Measurements from ENCODE around the gene TTLL11. TPM values are rescaled to one million over a fixed set of nuclear protein-coding genes. Genes with fewer than 3 reads are reported as not detected.
A peak's percentile ranks its signal among the peaks of the same experiment; 100 is the strongest.
"Not testable (repeated sequence)": the region's sequence is repeated elsewhere in the genome, so short reads cannot be mapped to it uniquely, and the experiment has no call there.

TTLL11 gene
- total RNA-seq, 2 experiments from 2014 or later = 2.6 to 3.3 TPM

DNA sequence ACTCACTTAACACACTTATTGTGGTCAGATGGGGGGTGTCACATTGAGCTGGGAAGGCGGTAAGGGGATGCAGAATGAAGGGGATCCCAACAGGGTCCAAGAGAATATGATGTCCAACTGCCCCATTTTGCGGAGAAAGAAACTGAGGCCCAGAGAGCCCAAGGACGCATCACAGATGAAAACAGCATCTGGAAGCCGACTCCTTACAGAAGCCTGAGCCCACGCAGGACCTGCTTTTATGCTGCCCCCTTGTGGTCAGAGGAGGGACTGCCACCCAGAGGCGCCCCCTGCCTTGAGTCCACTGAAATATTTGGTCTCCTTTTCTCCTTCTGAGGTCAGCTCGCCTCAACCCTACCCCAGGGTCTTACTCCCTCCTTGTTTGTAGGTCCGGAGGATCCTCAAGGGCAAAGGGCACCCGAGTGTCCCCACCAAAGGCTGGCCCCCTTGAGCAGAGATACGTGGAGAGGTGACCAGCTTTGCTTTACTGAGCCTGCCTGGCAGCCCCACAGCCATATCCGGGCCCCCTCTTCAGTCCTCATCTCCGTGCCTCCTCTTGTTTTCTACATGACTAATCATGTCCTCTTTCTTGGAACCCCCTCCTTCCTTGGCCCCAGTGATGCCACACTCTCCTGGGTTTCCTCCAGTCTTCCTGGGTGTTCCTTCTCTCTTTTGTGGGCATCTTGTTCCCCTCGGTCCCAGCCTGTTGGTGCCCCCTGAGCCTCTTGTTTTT lies 30.0 kb upstream of the TTLL11 start:
- Mint-ChIP-seq H3K27me3 (ENCODE audit: low read depth) (peaks cover 30% of the 10 kb centered on the region), H3K4me1 (ENCODE audit: low read depth) (peaks cover 22% of the 10 kb centered on the region), H3K9me3 (ENCODE audit: insufficient read depth) (no peaks in the 10 kb centered on the region), H3K36me3 (ENCODE audit: low read depth) (no peaks in the 10 kb centered on the region), H3K4me3 (no peak overlapping the region), H3K27ac (no peak overlapping the region)
- POLR2A ChIA-PET = no interaction called here
- CTCF ChIA-PET = interaction anchor here (0.6 to 11.2 kb wide), 21 partner anchors 11 to 694 kb away, joined by 3 to 254 read pairs (median 6); partner anchors contain the start of genes MORN5, MRRF, NDUFA8 and RBM18
- ATAC-seq (peak; percentile 63), DNase-seq (peak; percentile 81)

- no peak overlapping the region for H3K4me3 Mint-ChIP-seq
- DNase-seq (no peak), ATAC-seq (no peak)
- CTCF ChIA-PET = interaction anchor here (0.8 to 11.2 kb wide), 12 partner anchors 12 to 232 kb away, joined by 3 to 254 read pairs (median 8); partner anchors contain the start of genes MORN5, MRRF, NDUFA8 and RBM18
- H3K27me3 Mint-ChIP-seq (ENCODE audit: low read depth) = peaks cover 28% of the 10 kb centered on the region
- H3K9me3 Mint-ChIP-seq (ENCODE audit: insufficient read depth) = no peaks in the 10 kb centered on the region
- H3K27ac Mint-ChIP-seq = no peak overlapping the region
- no peaks in the 10 kb centered on the region for H3K36me3 Mint-ChIP-seq (ENCODE audit: low read depth)
- H3K4me1 Mint-ChIP-seq (ENCODE audit: low read depth) = peaks cover 20% of the 10 kb centered on the region
- POLR2A ChIA-PET = no interaction called here
Measured at GRCh38 chr9:122122468-122122867, 29.4 kb upstream of the TTLL11 start.

DNA sequence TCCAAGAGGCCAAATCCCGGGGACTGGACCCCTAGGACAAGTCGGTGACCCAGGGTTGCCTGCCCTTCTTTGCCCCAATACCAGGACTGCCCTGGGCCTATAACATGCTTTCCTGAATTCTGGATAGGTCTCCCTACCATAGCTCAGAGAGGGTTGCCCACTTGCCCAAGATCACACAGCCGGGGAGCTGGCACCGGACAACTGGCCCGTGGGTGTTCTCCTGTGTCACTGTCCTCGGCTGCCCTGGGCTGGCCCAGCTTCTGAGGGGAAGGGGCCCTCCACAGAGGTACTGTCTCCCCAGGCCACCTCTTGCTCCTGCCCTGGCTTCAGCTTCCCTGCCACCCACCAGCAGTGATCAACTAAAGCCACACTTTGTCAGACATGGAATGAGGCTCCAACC lies 28.8 kb upstream of the TTLL11 start:
- Mint-ChIP-seq H3K27me3 (ENCODE audit: low read depth) (peaks cover 24% of the 10 kb centered on the region), H3K36me3 (ENCODE audit: low read depth) (no peaks in the 10 kb centered on the region), H3K4me3 (no peak overlapping the region), H3K9me3 (ENCODE audit: insufficient read depth) (no peaks in the 10 kb centered on the region), H3K27ac (no peak overlapping the region), H3K4me1 (ENCODE audit: low read depth) (peaks cover 20% of the 10 kb centered on the region)
- POLR2A ChIA-PET = no interaction called here
- DNase-seq (no peak), ATAC-seq (no peak)
- CTCF ChIA-PET = interaction anchor here (0.9 to 11.2 kb wide), 10 partner anchors 11 to 232 kb away, joined by 3 to 254 read pairs (median 6); partner anchors contain the start of genes MRRF and RBM18

DNA sequence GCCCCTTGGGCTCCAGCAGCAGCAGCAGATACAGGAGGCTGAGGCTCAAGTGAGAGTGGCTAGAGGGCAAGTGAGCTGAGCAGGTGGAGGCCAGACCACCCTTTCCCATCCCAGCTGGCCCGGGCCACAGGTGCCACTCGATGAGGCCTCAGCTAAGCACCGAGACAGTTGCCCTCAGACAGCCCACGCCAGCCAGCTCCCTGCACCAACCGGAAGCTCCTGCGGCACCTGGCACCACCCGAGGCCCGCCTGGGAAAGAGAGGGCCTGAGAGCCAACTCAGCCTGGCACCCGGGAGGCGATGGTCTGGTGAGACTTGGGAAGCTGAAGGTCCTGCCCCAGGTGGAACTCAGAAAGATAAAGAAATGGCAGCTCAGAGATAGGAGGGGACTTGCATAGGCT lies 28.3 kb upstream of the TTLL11 start:
- ATAC-seq (no peak), DNase-seq (no peak)
- H3K27ac Mint-ChIP-seq = no peak overlapping the region
- ChIA-PET POLR2A (no interaction called here), CTCF (interaction anchor here (0.9 to 11.2 kb wide), 6 partner anchors 11 to 227 kb away, joined by 4 to 254 read pairs (median 8); no protein-coding TSS in a partner anchor)
- H3K4me1 Mint-ChIP-seq (ENCODE audit: low read depth) = peaks cover 16% of the 10 kb centered on the region
- H3K27me3 Mint-ChIP-seq (ENCODE audit: low read depth) = peaks cover 20% of the 10 kb centered on the region
- no peaks in the 10 kb centered on the region for H3K36me3 Mint-ChIP-seq (ENCODE audit: low read depth)
- H3K9me3 Mint-ChIP-seq (ENCODE audit: insufficient read depth) = no peaks in the 10 kb centered on the region
- no peak overlapping the region for H3K4me3 Mint-ChIP-seq

GRCh38 chr9:122120316-122121071 lies 27.4 kb upstream of the TTLL11 start:
- H3K36me3 Mint-ChIP-seq (ENCODE audit: low read depth) = no peaks in the 10 kb centered on the region
- CTCF ChIA-PET = interaction anchor here (0.7 to 11.2 kb wide), 3 partner anchors 24 to 575 kb away, joined by 3 to 254 read pairs (median 241); no protein-coding TSS in a partner anchor
- POLR2A ChIA-PET = no interaction called here

GRCh38 chr9:122119721-122120120 lies 26.6 kb upstream of the TTLL11 start:
- H3K9me3 Mint-ChIP-seq (ENCODE audit: insufficient read depth) = no peaks in the 10 kb centered on the region
- ChIA-PET POLR2A (no interaction called here), CTCF (interaction anchor here (7.5 to 11.2 kb wide), 2 partner anchors 23 to 229 kb away, joined by 241 to 254 read pairs; no protein-coding TSS in a partner anchor)
- peaks cover 5% of the 10 kb centered on the region for H3K4me1 Mint-ChIP-seq (ENCODE audit: low read depth)
- DNase-seq = no peak
- no peak overlapping the region for H3K27ac Mint-ChIP-seq
- no peak overlapping the region for H3K4me3 Mint-ChIP-seq
- H3K36me3 Mint-ChIP-seq (ENCODE audit: low read depth) = no peaks in the 10 kb centered on the region
- peaks cover 11% of the 10 kb centered on the region for H3K27me3 Mint-ChIP-seq (ENCODE audit: low read depth)
- no peak for ATAC-seq

More at GRCh38 chr9:122120316-122121071, 27.4 kb upstream of the TTLL11 start:
- Mint-ChIP-seq H3K4me1 (ENCODE audit: low read depth) (peaks cover 10% of the 10 kb centered on the region), H3K27me3 (ENCODE audit: low read depth) (peaks cover 14% of the 10 kb centered on the region), H3K9me3 (ENCODE audit: insufficient read depth) (no peaks in the 10 kb centered on the region), H3K4me3 (no peak overlapping the region), H3K27ac (no peak overlapping the region)
- DNase-seq (no peak), ATAC-seq (no peak)

DNA sequence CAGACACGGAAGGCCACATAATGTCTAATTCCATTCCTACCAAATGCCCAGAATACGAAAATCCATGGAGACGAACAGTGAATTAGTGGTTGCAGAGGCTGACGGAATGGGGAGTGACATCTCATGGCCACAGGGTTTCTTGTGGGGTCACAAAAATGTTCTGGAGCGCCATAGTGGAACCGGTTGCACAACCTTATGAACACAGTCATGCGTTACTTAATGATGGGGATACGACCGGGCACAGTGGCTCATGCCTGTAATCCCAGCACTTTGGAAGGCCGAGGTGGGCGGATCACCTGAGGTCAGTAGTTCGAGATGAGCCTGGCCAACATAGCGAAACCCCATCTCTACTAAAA lies 26.0 kb upstream of the TTLL11 start:
- H3K27me3 Mint-ChIP-seq (ENCODE audit: low read depth) = peaks cover 6% of the 10 kb centered on the region
- no peak for DNase-seq
- ATAC-seq = no peak
- ChIA-PET POLR2A (no interaction called here), CTCF (interaction anchor here (1.2 to 11.2 kb wide), 3 partner anchors 22 to 231 kb away, joined by 5 to 254 read pairs (median 241); no protein-coding TSS in a partner anchor)
- H3K9me3 Mint-ChIP-seq (ENCODE audit: insufficient read depth) = no peaks in the 10 kb centered on the region
- no peak overlapping the region for H3K4me3 Mint-ChIP-seq
- H3K4me1 Mint-ChIP-seq (ENCODE audit: low read depth) = peaks cover 5% of the 10 kb centered on the region
- H3K27ac Mint-ChIP-seq = no peak overlapping the region
- no peaks in the 10 kb centered on the region for H3K36me3 Mint-ChIP-seq (ENCODE audit: low read depth)

GRCh38 chr9:122118343-122119165 lies 25.4 kb upstream of the TTLL11 start:
- ATAC-seq (no peak), DNase-seq (no peak)
- ChIA-PET CTCF (interaction anchor here (1.2 to 1.6 kb wide), 2 partner anchors 19 to 231 kb away, joined by 5 to 7 read pairs; no protein-coding TSS in a partner anchor), POLR2A (no interaction called here)
- Mint-ChIP-seq H3K36me3 (ENCODE audit: low read depth) (no peaks in the 10 kb centered on the region), H3K9me3 (ENCODE audit: insufficient read depth) (no peaks in the 10 kb centered on the region), H3K27ac (no peak overlapping the region), H3K4me3 (no peak overlapping the region), H3K4me1 (ENCODE audit: low read depth) (peaks cover 5% of the 10 kb centered on the region), H3K27me3 (ENCODE audit: low read depth) (peaks cover 4% of the 10 kb centered on the region)

DNA sequence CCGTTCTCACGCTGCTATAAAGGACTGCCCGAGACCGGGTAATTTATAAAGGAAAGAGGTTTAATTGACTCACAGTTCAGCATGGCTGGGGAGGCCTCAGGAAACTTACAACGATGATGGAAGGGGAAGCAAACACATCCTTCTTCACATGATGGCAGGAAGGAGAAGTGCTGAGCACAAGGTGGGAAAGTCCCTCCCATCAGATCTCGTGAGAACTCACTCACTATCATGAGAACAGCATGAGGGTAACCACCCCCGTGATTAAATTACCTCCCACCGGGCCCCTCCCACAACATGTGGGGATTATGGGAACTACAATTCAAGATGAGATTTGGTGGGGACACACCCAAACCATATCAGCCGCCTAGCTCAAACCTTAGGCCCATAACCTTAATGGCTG lies 24.1 kb upstream of the TTLL11 start:
- POLR2A ChIA-PET; DNase-seq; H3K4me3 Mint-ChIP-seq; H3K27me3 Mint-ChIP-seq (ENCODE audit: low read depth); H3K9me3 Mint-ChIP-seq (ENCODE audit: insufficient read depth); H3K4me1 Mint-ChIP-seq (ENCODE audit: low read depth); H3K27ac Mint-ChIP-seq; H3K36me3 Mint-ChIP-seq (ENCODE audit: low read depth); ATAC-seq: not testable (repeated sequence)
- CTCF ChIA-PET = interaction anchor here (1.6 to 3.7 kb wide), 2 partner anchors 8 to 18 kb away, joined by 7 to 16 read pairs; no protein-coding TSS in a partner anchor

DNA sequence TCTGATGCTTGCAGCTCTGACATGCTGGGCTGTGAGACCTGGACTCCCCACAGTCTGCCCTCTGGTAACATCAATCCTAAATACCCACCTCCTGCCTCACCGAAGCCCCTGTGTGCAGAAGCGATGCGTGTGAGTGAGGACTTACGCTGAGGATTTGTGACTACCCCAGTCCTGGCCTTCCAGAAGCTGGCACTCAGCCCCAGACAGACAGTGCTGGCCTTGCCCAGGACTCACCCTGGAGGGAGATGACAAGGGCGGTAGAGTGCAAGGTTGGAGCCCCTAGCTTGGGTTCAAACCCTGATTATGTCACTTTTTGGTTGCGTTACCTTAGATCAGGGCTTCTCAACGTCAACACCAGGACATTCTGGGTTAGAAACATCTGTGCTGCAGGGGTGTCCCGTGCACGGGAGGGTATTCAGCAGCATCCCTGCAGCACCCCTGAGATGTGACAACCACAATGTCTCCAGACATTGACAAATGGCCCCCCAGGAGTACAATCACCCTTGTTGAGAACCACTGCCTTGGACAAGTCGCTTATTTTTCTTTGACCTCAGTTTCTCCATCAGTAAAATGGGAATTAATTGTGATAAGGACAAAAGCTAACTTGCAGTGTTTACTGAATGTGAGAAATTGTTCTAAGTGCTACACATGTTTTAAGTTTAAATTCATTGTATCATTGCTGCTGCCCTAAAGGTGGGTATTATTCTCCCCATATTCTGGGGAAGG lies 23.5 kb upstream of the TTLL11 start:
- Mint-ChIP-seq H3K36me3 (ENCODE audit: low read depth) (no peaks in the 10 kb centered on the region), H3K27ac (no peak overlapping the region), H3K9me3 (ENCODE audit: insufficient read depth) (no peaks in the 10 kb centered on the region), H3K4me3 (no peak overlapping the region), H3K4me1 (ENCODE audit: low read depth) (no peaks in the 10 kb centered on the region), H3K27me3 (ENCODE audit: low read depth) (peaks cover 4% of the 10 kb centered on the region)
- POLR2A ChIA-PET = no interaction called here
- no peak for DNase-seq
- CTCF ChIA-PET = interaction anchor here (1.1 to 3.7 kb wide), 3 partner anchors 9 to 18 kb away, joined by 7 to 16 read pairs (median 7); no protein-coding TSS in a partner anchor
- ATAC-seq = no peak

DNA sequence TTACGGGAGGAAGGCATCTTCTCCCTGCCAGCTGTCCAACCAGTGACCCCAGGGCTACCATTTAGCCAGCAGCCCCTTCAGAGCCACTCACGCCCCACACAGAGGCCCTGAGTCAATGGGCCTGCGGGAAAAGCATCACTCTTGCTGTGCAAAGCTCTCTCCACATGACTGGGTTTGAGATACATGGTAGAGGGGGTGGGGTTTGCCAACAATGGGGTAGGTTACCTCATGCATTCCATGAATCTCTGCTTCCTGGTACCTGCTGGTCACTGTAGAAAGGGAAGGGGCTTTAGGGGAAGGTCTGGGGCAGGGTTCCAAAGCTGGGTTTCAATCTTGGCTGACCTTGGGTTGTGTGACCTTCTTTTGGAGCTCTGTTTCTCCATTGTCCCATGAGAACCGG lies 22.9 kb upstream of the TTLL11 start:
- peaks cover 4% of the 10 kb centered on the region for H3K27me3 Mint-ChIP-seq (ENCODE audit: low read depth)
- no peaks in the 10 kb centered on the region for H3K9me3 Mint-ChIP-seq (ENCODE audit: insufficient read depth)
- H3K27ac Mint-ChIP-seq = no peak overlapping the region
- ChIA-PET POLR2A (no interaction called here), CTCF (interaction anchor here (1.1 to 3.7 kb wide), 3 partner anchors 10 to 235 kb away, joined by 3 to 16 read pairs (median 7); no protein-coding TSS in a partner anchor)
- ATAC-seq (no peak), DNase-seq (no peak)
- no peak overlapping the region for H3K4me3 Mint-ChIP-seq
- H3K36me3 Mint-ChIP-seq (ENCODE audit: low read depth) = no peaks in the 10 kb centered on the region
- no peaks in the 10 kb centered on the region for H3K4me1 Mint-ChIP-seq (ENCODE audit: low read depth)
